ENCODE data around the gene HDAC3.

GRCh38 chr5:141657937-141658545 lies 21.4 kb upstream of the HDAC3 start:
- TF ChIP-seq CTCF (conservative IDR thresholded peaks at IDR 0.05; ENCODE audit: low read depth, low read length) = no peak
- TF ChIP-seq EZH2 (IDR thresholded peaks at IDR 0.05; ENCODE audit: low read length, unreplicated experiment) = no peak
- no peak for TF ChIP-seq EZH2phosphoT487 (IDR thresholded peaks at IDR 0.05; ENCODE audit: borderline replicate concordance, low read length)

Measured in PC-3 (cell line).